Skeletal muscle satellite cell (primary cell): ENCODE data around the gene BAZ2B.

Source experiments
- H3K27me3 ChIP-seq: 2 replicates; pipeline ENCODE4 v1.7.0; 2013; ENCODE audit warnings: low read length; ENCODE audit not compliant: control insufficient read depth, insufficient read depth
- H3K36me3 ChIP-seq: 2 replicates; pipeline ENCODE4 v1.7.0; 2013; ENCODE audit warnings: mild to moderate bottlenecking, control low read depth, low read length; ENCODE audit not compliant: insufficient read depth
- H3K4me1 ChIP-seq: 2 replicates; pipeline ENCODE4 v1.7.0; 2013; ENCODE audit warnings: low read length; ENCODE audit not compliant: control insufficient read depth, insufficient read depth
- H3K4me2 ChIP-seq: 2 replicates; pipeline ENCODE4 v1.7.0; 2013; ENCODE audit warnings: mild to moderate bottlenecking, low read length
- H3K4me3 ChIP-seq: 2 replicates; pipeline ENCODE4 v1.7.0; 2013; ENCODE audit warnings: low read length
- H3K9ac ChIP-seq: 2 replicates; pipeline ENCODE4 v1.7.0; 2013; ENCODE audit warnings: mild to moderate bottlenecking, low read depth, low read length, moderate library complexity
- H3K9me3 ChIP-seq: replicated peaks from 2 replicates; pipeline ENCODE4 v1.7.0; 2013; ENCODE audit warnings: mild to moderate bottlenecking, control low read depth, low read length

Gene BAZ2B

GRCh38 chr2:159456500-159457426 is 159.6 kb downstream of the BAZ2B start:
- Histone ChIP-seq H3K9ac (no peak overlapping the region), H3K9me3 (no peaks in the 10 kb centered on the region), H3K4me2 (no peak overlapping the region), H3K36me3 (no peaks in the 10 kb centered on the region), H3K27me3 (no peaks in the 10 kb centered on the region), H3K4me1 (no peaks in the 10 kb centered on the region), H3K4me3 (no peak overlapping the region)

- Histone ChIP-seq H3K27me3 (no peaks in the 10 kb centered on the region), H3K4me1 (no peaks in the 10 kb centered on the region), H3K4me2 (no peak overlapping the region), H3K4me3 (no peak overlapping the region), H3K36me3 (no peaks in the 10 kb centered on the region), H3K9ac (no peak overlapping the region), H3K9me3 (no peaks in the 10 kb centered on the region)
Observed at GRCh38 chr2:159455330-159455918, 160.9 kb downstream of the BAZ2B start.

- no peaks in the 10 kb centered on the region for H3K36me3 ChIP-seq
- no peaks in the 10 kb centered on the region for H3K27me3 ChIP-seq
- no peaks in the 10 kb centered on the region for H3K4me1 ChIP-seq
- no peak overlapping the region for H3K4me3 ChIP-seq
- no peak overlapping the region for H3K4me2 ChIP-seq
- H3K9ac ChIP-seq, result no peak overlapping the region
- H3K9me3 ChIP-seq, result no peaks in the 10 kb centered on the region
Observed at GRCh38 chr2:159454185-159454584, 162.2 kb downstream of the BAZ2B start.

- Histone ChIP-seq H3K9ac (no peak overlapping the region), H3K9me3 (no peaks in the 10 kb centered on the region), H3K4me1 (no peaks in the 10 kb centered on the region), H3K4me2 (no peak overlapping the region), H3K36me3 (peaks cover 5% of the 10 kb centered on the region), H3K27me3 (no peaks in the 10 kb centered on the region), H3K4me3 (no peak overlapping the region)
Observed at GRCh38 chr2:159450180-159450579, 166.2 kb downstream of the BAZ2B start.

- peaks cover 6% of the 10 kb centered on the region for H3K36me3 ChIP-seq
- H3K4me3 ChIP-seq, result no peak overlapping the region
- no peaks in the 10 kb centered on the region for H3K4me1 ChIP-seq
- H3K9me3 ChIP-seq, result no peaks in the 10 kb centered on the region
- H3K4me2 ChIP-seq, result no peak overlapping the region
- H3K9ac ChIP-seq, result no peak overlapping the region
- H3K27me3 ChIP-seq, result no peaks in the 10 kb centered on the region
Observed at GRCh38 chr2:159449504-159450124, 166.7 kb downstream of the BAZ2B start.

GRCh38 chr2:159446817-159447216 is 169.5 kb downstream of the BAZ2B start:
- no peaks in the 10 kb centered on the region for H3K4me1 ChIP-seq
- H3K4me2 ChIP-seq, result no peak overlapping the region
- no peak overlapping the region for H3K9ac ChIP-seq
- H3K4me3 ChIP-seq, result no peak overlapping the region
- H3K9me3 ChIP-seq, result no peaks in the 10 kb centered on the region
- peaks cover 13% of the 10 kb centered on the region for H3K36me3 ChIP-seq
- H3K27me3 ChIP-seq, result no peaks in the 10 kb centered on the region

GRCh38 chr2:159446201-159446600 is 170.1 kb downstream of the BAZ2B start:
- Histone ChIP-seq H3K9me3 (no peaks in the 10 kb centered on the region), H3K4me3 (no peak overlapping the region), H3K36me3 (peaks cover 14% of the 10 kb centered on the region)

GRCh38 chr2:159445307-159445706 is 171.0 kb downstream of the BAZ2B start:
- Histone ChIP-seq H3K4me3 (no peak overlapping the region), H3K4me2 (no peak overlapping the region), H3K36me3 (peaks cover 16% of the 10 kb centered on the region), H3K9me3 (no peaks in the 10 kb centered on the region), H3K9ac (no peak overlapping the region), H3K4me1 (no peaks in the 10 kb centered on the region), H3K27me3 (no peaks in the 10 kb centered on the region)

More at GRCh38 chr2:159446201-159446600, 170.1 kb downstream of the BAZ2B start:
- no peaks in the 10 kb centered on the region for H3K27me3 ChIP-seq
- H3K9ac ChIP-seq, result no peak overlapping the region
- no peaks in the 10 kb centered on the region for H3K4me1 ChIP-seq
- no peak overlapping the region for H3K4me2 ChIP-seq

- Histone ChIP-seq H3K9ac (no peak overlapping the region), H3K4me2 (no peak overlapping the region), H3K4me1 (no peaks in the 10 kb centered on the region), H3K36me3 (peaks cover 16% of the 10 kb centered on the region), H3K4me3 (no peak overlapping the region), H3K9me3 (no peaks in the 10 kb centered on the region), H3K27me3 (no peaks in the 10 kb centered on the region)
Observed at GRCh38 chr2:159444754-159445153, 171.6 kb downstream of the BAZ2B start.

- H3K36me3 ChIP-seq, result peaks cover 19% of the 10 kb centered on the region
- H3K9me3 ChIP-seq, result no peaks in the 10 kb centered on the region
- H3K4me3 ChIP-seq, result no peak overlapping the region
- H3K27me3 ChIP-seq, result no peaks in the 10 kb centered on the region
- H3K4me2 ChIP-seq, result no peak overlapping the region
- no peak overlapping the region for H3K9ac ChIP-seq
- no peaks in the 10 kb centered on the region for H3K4me1 ChIP-seq
Observed at GRCh38 chr2:159442159-159442852, 174.0 kb downstream of the BAZ2B start.

GRCh38 chr2:159441182-159441581 is 175.2 kb downstream of the BAZ2B start:
- Histone ChIP-seq H3K9ac (no peak overlapping the region), H3K36me3 (peaks cover 19% of the 10 kb centered on the region), H3K4me3 (no peak overlapping the region), H3K9me3 (no peaks in the 10 kb centered on the region), H3K4me1 (no peaks in the 10 kb centered on the region), H3K4me2 (no peak overlapping the region), H3K27me3 (no peaks in the 10 kb centered on the region)
